Omental fat pad (tissue), 4 donors: Measurements from ENCODE around the gene GAB2. TPM values are rescaled to one million over a fixed set of nuclear protein-coding genes. Genes with fewer than 3 reads are reported as not detected.

Experiments
- ATAC-seq: fragments of 150-250 bp; one replicate; pipeline ENCODE4 v1.9.1; 2016; ENCODE audit warnings: mild to moderate bottlenecking, moderate library complexity; ENCODE audit not compliant: low FRiP score
- DNase-seq: peaks from one replicate; pipeline ENCODE4 v3.0.0-alpha.2; 2019; ENCODE audit warnings: low spot score
- total RNA-seq, 4 donors: library from RNA; depleted of rRNA; stranded (reverse); fragments of >200 nt; gene quantifications; one replicate each; pipeline ENCODE4 v1.1.0, GENCODE V29; 2016
- TF ChIP-seq, protein P1 (sequence below), 3 donors: fragments of 450-650 bp; IDR thresholded peaks; one replicate each; pipeline ENCODE4 v1.5.1; 2016 to 2017; ENCODE audit warnings: antibody characterized with exemption in 3 of 3, mild to moderate bottlenecking in 3 of 3, moderate library complexity in 2 of 3

The GAB2 gene
- total RNA-seq, 4 donors from 2014 or later, result 25.3 to 97.7 (median 36.1) TPM

- TF ChIP-seq, protein P1, sequence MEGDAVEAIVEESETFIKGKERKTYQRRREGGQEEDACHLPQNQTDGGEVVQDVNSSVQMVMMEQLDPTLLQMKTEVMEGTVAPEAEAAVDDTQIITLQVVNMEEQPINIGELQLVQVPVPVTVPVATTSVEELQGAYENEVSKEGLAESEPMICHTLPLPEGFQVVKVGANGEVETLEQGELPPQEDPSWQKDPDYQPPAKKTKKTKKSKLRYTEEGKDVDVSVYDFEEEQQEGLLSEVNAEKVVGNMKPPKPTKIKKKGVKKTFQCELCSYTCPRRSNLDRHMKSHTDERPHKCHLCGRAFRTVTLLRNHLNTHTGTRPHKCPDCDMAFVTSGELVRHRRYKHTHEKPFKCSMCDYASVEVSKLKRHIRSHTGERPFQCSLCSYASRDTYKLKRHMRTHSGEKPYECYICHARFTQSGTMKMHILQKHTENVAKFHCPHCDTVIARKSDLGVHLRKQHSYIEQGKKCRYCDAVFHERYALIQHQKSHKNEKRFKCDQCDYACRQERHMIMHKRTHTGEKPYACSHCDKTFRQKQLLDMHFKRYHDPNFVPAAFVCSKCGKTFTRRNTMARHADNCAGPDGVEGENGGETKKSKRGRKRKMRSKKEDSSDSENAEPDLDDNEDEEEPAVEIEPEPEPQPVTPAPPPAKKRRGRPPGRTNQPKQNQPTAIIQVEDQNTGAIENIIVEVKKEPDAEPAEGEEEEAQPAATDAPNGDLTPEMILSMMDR (IDR thresholded peaks at IDR 0.05), result no peak
- ATAC-seq, result no peak
These were observed 46.3 kb downstream of the GAB2 start for GRCh38 chr11:78371221-78371891.

DNA sequence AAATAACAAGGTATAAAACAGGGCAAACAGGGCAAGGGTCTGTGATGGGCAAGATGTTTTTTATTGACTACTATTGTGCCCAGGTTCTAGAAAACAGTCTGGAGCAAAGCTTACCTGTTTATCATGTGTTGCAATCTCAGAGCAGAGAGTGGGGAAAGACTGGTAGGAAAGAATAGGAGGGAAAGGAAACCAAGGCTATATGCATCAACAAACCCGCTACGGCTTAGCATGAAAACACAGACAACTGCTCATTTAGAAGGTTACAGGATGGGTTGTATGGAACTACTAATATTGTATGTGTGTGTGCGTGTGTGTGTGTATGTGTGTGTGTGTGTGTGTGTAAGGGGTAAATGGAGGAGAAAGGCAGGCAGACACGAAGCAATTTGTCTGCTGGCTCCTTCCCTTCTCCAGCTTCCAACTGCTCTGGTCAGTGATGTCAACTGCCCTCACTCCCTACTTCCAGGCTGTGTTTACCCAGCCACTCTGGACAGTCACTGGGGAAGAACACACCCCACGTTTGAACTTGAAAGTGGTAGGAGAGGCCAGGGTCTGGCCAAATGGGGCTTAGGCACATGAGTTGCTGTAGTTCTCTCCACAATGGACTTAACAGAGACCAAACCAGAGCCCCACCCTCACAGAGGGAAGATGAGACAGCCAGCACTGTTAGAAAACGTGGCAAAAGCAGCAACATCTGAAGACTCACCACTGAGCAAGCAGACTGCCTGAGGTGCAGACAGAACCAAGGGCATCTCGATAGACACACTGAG lies 47.0 kb downstream of the GAB2 start:
- no peak for DNase-seq
- ATAC-seq, result no peak
- TF ChIP-seq, protein P1 (IDR thresholded peaks at IDR 0.05), result no peak

More at GRCh38 chr11:78371221-78371891, 46.3 kb downstream of the GAB2 start:
- no peak for DNase-seq

DNA sequence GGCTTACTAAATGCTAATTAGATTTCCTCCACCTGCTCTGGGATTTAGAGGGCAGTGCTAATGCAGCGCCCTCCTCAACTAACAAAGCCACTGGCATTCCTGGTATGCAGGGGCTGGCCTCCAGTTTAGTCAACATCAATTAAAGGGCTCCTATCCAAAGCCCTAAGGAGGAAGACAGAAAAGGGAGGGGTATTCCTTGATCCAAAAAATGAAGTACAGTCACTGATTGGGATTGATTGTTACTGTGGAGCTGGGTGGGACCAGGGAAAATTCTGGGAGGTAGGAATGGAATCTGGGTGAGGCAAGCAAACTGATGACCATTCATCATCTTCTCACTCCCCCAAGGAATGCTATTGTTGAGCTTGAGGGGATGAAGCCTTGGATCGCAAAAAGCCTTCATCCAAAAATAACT lies 52.2 kb downstream of the GAB2 start:
- DNase-seq (no peak), ATAC-seq (no peak)
- TF ChIP-seq, protein P1 (IDR thresholded peaks at IDR 0.05), result no peak

DNA sequence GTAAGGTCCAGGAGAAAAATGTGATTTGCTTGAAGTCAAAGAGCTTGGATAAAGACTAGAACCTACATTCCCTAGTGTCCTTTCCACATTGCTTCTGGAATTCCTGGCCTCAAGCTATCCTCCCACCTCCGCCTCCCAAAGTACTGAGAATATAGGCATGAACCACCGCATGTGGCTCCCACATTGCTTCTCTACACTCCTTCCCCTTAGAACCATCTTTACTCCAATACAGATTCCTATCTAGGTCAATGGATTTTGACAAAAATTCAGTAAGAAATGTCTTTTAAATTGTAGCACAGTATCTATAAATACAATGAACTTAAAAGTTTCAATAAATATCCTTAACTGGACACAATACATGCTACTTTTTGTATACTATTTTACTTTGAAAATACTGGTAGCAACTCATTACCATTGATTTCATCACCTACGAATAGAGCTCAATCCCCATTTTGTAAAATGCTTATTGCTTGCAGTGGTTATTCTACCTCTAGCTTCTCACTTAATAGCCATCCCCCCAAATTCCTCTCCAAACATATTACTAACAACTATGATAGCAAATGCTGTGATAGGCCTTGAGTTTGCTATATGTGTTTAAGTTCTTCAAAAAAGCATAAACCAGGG lies 53.4 kb downstream of the GAB2 start:
- DNase-seq (no peak), ATAC-seq (no peak)
- TF ChIP-seq, protein P1 (IDR thresholded peaks at IDR 0.05), result no peak

- no peak for ATAC-seq
- TF ChIP-seq, protein P1 (IDR thresholded peaks at IDR 0.05), result no peak
- no peak for DNase-seq
These were observed 54.5 kb downstream of the GAB2 start for GRCh38 chr11:78363024-78363619.

DNA sequence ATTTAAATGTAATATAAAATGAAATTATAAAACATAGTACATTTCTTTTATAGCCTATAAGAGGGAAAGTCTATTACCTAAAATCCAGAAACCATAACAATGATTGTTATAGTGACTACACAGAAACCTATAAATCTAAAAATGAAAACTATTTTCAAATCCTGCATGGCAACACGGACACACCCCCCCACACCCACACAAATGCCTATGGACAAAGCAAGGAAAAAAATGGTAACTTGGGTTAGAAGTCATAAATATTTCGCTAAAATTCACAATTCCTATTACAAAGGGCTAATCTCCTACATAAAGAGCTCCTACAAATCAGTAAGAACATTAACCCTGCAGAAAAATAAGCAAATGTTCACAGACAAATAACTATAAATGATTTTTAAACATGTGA lies 56.4 kb downstream of the GAB2 start:
- DNase-seq (no peak), ATAC-seq (no peak)
- TF ChIP-seq, protein P1 (IDR thresholded peaks at IDR 0.05), result no peak
